ENCODE data around the gene PRSS2. TPM values are rescaled to one million over a fixed set of nuclear protein-coding genes. Genes with fewer than 3 reads are reported as not detected.
"Not testable (repeated sequence)": the region's sequence is repeated elsewhere in the genome, so short reads cannot be mapped to it uniquely, and the experiment has no call there.

Gene PRSS2
- total RNA-seq, 4 donors from 2014 or later = not detected

GRCh38 chr7:142773230-142773629 lies 2.5 kb downstream of the PRSS2 start:
- TF ChIP-seq CTCF (IDR thresholded peaks at IDR 0.05) (no peak), POLR2A (IDR thresholded peaks at IDR 0.05) (no peak)

DNA sequence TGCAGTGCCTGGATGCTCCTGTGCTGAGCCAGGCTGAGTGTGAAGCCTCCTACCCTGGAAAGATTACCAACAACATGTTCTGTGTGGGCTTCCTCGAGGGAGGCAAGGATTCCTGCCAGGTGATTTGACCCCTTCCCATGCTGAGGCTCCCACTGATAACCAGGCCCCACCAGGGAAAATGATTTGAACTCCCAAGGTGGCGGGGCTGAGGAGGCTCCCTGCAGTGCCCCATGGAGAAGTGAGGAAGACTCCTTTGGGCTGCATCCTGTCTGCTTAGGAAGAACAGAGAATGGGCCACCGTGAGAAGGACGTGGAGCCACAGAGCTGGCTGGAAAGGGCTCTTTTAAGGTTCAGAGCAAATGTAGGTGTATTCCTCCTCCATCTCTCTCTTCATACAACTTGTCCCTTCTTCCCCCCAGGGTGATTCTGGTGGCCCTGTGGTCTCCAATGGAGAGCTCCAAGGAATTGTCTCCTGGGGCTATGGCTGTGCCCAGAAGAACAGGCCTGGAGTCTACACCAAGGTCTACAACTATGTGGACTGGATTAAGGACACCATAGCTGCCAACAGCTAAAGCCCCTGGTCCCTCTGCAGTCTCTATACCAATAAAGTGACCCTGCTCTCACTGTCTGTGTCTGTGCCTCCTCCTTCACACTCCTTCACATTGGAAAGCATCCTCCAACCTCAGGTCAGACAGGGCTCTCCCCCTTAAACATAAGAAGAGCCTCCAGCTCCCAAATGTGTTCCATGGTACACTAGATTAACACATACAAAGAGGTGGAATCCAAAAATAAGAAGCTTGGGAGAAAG lies 3.4 kb downstream of the PRSS2 start:
- Histone ChIP-seq H3K9me3 (no peaks in the 10 kb centered on the region), H3K27me3 (no peaks in the 10 kb centered on the region), H3K36me3 (no peaks in the 10 kb centered on the region), H3K27ac (no peak overlapping the region), H3K4me1 (no peaks in the 10 kb centered on the region), H3K4me3 (no peak overlapping the region)
- intact Hi-C loops (cut with DNase I; ENCODE audit: low total_unique reads) = no loop called here
- no peak for DNase-seq
- no peak for TF ChIP-seq CTCF (IDR thresholded peaks at IDR 0.05)
- no peak for TF ChIP-seq POLR2A (IDR thresholded peaks at IDR 0.05)

More at GRCh38 chr7:142773230-142773629, 2.5 kb downstream of the PRSS2 start:
- Histone ChIP-seq H3K4me1 (no peaks in the 10 kb centered on the region), H3K9me3 (no peaks in the 10 kb centered on the region), H3K4me3 (no peak overlapping the region), H3K27me3 (no peaks in the 10 kb centered on the region), H3K27ac (no peak overlapping the region), H3K36me3 (no peaks in the 10 kb centered on the region)
- no peak for DNase-seq
- intact Hi-C loops (cut with DNase I; ENCODE audit: low total_unique reads) = no loop called here

DNA sequence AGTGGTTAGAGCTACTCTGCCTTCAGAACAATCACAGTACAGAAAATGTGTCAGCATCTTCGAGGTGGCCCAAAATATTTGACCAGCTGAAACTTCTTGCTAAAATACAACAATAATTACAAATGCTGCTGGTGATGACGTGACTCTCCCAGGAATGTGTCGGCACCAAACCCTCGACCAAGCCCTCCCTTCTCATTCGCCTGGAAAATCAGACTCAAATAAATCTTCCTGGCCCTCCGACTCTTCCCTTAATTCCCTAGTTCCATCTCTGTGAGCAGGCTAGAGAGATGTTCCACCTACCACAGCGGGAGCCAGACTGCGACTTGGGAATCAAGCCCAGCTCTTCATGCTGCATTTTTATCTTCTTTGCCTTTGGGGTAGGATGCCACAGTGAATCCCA lies 4.1 kb downstream of the PRSS2 start:
- TF ChIP-seq CTCF (IDR thresholded peaks at IDR 0.05) (no peak), POLR2A (IDR thresholded peaks at IDR 0.05) (no peak)
- no peak for DNase-seq
- H3K4me3 ChIP-seq = no peak overlapping the region
- no peak overlapping the region for H3K27ac ChIP-seq
- intact Hi-C loops (cut with DNase I; ENCODE audit: low total_unique reads) = no loop called here
- H3K4me1 ChIP-seq = no peaks in the 10 kb centered on the region
- no peaks in the 10 kb centered on the region for H3K27me3 ChIP-seq
- no peaks in the 10 kb centered on the region for H3K9me3 ChIP-seq
- no peaks in the 10 kb centered on the region for H3K36me3 ChIP-seq

DNA sequence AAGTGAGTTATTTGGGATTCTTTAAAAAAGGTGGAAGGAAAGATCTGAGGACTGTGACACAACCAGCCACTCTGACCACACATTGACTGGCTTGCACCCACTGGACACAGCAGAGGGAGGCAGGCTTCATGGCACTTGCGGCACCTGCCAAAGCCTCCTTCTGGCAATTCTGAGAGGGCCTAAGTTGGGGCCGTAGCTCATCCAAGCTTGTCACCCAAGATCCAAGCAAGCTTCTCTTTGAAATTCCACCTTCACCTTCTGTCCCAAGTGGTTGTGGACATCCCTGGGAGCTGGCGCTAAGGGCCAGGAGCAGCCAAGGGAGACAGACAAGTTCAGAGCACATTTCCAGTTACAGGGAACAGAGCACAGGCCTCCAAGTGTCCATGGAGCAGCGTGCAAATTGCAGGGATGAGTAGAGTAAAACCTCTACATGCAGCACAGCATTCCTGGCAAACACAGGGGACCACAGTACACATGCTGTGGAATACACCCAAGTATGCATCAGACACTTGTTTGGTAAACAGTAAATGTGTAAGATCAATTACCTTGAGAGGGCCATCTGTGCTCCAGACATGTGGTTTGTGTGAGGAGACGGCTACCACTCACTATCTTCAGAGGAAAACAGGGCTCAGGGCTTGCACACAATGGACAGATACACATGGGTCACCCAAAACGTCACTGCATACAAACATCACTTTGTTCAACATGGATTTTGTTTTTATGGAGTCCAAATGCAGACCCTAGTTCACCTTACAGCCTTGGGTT lies 4.8 kb downstream of the PRSS2 start:
- H3K27ac ChIP-seq; H3K27me3 ChIP-seq; H3K9me3 ChIP-seq; DNase-seq; H3K4me3 ChIP-seq; H3K36me3 ChIP-seq; intact Hi-C loops (cut with DNase I; ENCODE audit: low total_unique reads); H3K4me1 ChIP-seq: not testable (repeated sequence)

DNA sequence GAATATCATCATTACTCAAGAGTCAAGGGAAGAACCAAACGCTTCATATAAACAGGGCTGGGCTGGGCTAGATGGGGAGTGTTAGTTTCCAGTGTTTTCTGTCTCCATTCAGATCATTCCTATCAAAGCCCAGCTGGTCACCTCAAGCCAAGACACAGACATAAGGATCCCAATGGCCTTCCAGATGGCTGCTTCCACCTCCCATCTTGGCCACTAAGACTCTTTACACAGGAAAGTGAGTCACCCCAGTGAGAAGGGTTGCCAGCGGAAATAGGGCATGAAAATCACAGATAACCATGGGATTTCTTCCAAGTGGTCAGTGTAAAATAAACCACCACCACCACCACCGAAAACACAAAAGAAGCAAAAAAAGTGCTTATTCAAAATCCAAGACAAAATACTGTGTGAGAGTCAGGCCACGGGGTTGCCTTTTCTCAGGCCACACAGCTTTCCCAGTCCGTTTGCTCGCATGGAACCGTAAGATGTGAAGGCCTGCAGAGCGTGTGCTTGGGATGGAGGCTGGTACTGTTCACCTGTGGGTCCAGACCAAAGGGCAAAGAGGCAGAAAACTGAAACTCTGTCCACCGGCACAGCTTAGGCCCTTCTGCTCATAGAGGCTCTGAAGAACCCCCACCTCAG lies 5.6 kb downstream of the PRSS2 start:
- Histone ChIP-seq H3K9me3 (no peaks in the 10 kb centered on the region), H3K27me3 (no peaks in the 10 kb centered on the region), H3K27ac (no peak overlapping the region), H3K4me1 (no peaks in the 10 kb centered on the region), H3K4me3 (no peak overlapping the region), H3K36me3 (no peaks in the 10 kb centered on the region)
- DNase-seq = no peak
- TF ChIP-seq CTCF (IDR thresholded peaks at IDR 0.05) = no peak
- TF ChIP-seq POLR2A (IDR thresholded peaks at IDR 0.05) = no peak
- intact Hi-C loops (cut with DNase I; ENCODE audit: low total_unique reads) = no loop called here

DNA sequence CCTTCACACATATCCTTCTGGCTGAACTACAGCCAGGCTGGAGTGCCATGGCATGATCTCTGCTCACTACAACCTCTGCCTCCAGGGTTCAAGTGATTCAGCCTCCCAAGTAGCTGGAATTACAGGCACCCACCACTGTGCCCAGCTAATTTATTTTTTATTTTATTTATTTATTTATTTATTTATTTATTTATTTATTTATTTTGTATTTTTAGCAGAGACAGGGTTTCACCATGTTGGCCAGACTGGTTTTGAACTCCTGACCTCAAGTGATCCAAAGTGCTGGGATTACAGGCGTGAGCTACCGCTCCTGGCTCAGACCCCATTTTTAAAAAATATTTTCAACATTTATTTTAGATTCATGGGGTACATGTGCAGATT lies 6.1 kb downstream of the PRSS2 start:
- H3K27ac ChIP-seq; H3K4me3 ChIP-seq; H3K27me3 ChIP-seq; H3K9me3 ChIP-seq; DNase-seq; intact Hi-C loops (cut with DNase I; ENCODE audit: low total_unique reads); H3K36me3 ChIP-seq; H3K4me1 ChIP-seq: not testable (repeated sequence)

All from uterus (tissue), 4 donors.